Chondrocyte (in vitro differentiated cells): ENCODE results near the gene STON2. TPM values are rescaled to one million over a fixed set of nuclear protein-coding genes. Genes with fewer than 3 reads are reported as not detected.

Source experiments
- DNase-seq: peaks from one replicate; pipeline ENCODE4 v3.0.0; 2021; ENCODE audit warnings: mixed read lengths, low spot score
- H3K27ac Mint-ChIP-seq: one replicate; pipeline ENCODE4 v1.8.0; 2021; ENCODE audit warnings: mild to moderate bottlenecking, moderate library complexity, mixed read lengths; ENCODE audit not compliant: unreplicated experiment
- H3K27me3 Mint-ChIP-seq: 2 replicates; pipeline ENCODE4 v1.8.0; 2021; ENCODE audit warnings: low read depth, mixed read lengths
- H3K36me3 Mint-ChIP-seq: 2 replicates; pipeline ENCODE4 v1.8.0; 2021; ENCODE audit warnings: low read depth, mixed read lengths
- H3K4me1 Mint-ChIP-seq: 2 replicates; pipeline ENCODE4 v1.8.0; 2021; ENCODE audit warnings: low read depth, mild to moderate bottlenecking, mixed read lengths
- H3K4me3 Mint-ChIP-seq: one replicate; pipeline ENCODE4 v1.8.0; 2021; ENCODE audit warnings: mild to moderate bottlenecking, moderate library complexity, mixed read lengths; ENCODE audit not compliant: unreplicated experiment
- H3K9me3 Mint-ChIP-seq: 2 replicates; pipeline ENCODE4 v1.8.0; 2021; ENCODE audit warnings: low read depth, mixed read lengths
- total RNA-seq: library from RNA; stranded (reverse); gene quantifications from 3 replicates; pipeline ENCODE4 v1.2.1, GENCODE V29; 2021
- TF ChIP-seq, protein P1 (sequence below): fragments of 200-600 bp; sonication (generic); IDR thresholded peaks from 2 replicates; pipeline ENCODE4 v1.5.0; 2021; ENCODE audit warnings: antibody characterized with exemption, mild to moderate bottlenecking, moderate library complexity

The STON2 gene
- total RNA-seq, 1 donor from 2014 or later = not detected

DNA sequence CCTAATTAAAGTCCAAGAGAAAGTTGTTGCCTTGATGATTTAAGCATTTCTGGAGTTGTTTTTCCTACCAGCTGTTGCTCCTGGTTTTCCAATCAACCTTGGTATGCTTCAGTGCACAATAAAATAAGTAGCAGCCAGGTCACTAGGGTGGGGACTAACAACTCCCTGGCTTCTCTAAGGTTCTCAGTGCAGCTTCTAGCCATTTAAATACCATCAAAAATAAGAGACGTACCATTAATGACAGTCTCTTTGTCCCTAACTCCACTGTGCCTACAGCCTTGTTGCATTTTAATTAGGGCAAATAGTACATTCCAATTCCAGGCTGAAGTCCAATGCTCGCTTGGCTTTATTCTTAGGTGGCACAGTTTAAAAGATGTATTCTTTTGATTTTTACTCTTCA is 11.8 kb downstream of the STON2 start:
- no peaks in the 10 kb centered on the region for H3K36me3 Mint-ChIP-seq
- TF ChIP-seq, protein P1, sequence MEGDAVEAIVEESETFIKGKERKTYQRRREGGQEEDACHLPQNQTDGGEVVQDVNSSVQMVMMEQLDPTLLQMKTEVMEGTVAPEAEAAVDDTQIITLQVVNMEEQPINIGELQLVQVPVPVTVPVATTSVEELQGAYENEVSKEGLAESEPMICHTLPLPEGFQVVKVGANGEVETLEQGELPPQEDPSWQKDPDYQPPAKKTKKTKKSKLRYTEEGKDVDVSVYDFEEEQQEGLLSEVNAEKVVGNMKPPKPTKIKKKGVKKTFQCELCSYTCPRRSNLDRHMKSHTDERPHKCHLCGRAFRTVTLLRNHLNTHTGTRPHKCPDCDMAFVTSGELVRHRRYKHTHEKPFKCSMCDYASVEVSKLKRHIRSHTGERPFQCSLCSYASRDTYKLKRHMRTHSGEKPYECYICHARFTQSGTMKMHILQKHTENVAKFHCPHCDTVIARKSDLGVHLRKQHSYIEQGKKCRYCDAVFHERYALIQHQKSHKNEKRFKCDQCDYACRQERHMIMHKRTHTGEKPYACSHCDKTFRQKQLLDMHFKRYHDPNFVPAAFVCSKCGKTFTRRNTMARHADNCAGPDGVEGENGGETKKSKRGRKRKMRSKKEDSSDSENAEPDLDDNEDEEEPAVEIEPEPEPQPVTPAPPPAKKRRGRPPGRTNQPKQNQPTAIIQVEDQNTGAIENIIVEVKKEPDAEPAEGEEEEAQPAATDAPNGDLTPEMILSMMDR = no peak
- peaks cover 4% of the 10 kb centered on the region for H3K9me3 Mint-ChIP-seq
- H3K27ac Mint-ChIP-seq = no peak overlapping the region
- no peak for DNase-seq
- H3K27me3 Mint-ChIP-seq = peaks cover 10% of the 10 kb centered on the region
- H3K4me1 Mint-ChIP-seq = no peaks in the 10 kb centered on the region
- no peak overlapping the region for H3K4me3 Mint-ChIP-seq

DNA sequence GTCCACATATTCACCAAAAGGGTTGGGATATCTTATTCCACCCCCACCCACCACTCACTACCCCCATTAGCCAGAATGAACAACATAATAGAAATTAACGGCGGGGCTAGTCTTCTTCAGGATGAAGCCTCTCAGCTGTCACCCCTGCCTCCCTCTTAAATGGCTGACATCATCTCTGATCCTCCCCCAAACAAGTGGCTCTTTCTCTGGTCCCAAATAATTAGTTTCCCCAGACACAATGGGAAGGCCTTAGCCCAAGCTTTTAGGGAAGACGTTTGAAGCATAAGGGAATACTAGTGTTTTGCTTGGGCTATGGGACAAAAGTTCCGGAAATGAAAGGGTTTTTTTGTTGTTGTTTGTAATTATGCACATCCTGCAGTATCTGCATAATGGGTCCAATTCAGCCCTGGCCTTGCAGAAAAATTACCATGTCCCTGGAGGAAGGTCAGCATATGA is 13.8 kb downstream of the STON2 start:
- Mint-ChIP-seq H3K4me1 (no peaks in the 10 kb centered on the region), H3K36me3 (no peaks in the 10 kb centered on the region), H3K27ac (no peak overlapping the region), H3K9me3 (peaks cover 4% of the 10 kb centered on the region), H3K27me3 (peaks cover 12% of the 10 kb centered on the region), H3K4me3 (no peak overlapping the region)
- TF ChIP-seq, protein P1 = no peak
- no peak for DNase-seq

- peaks cover 12% of the 10 kb centered on the region for H3K27me3 Mint-ChIP-seq
- H3K27ac Mint-ChIP-seq = no peak overlapping the region
- TF ChIP-seq, protein P1 = no peak
- H3K4me3 Mint-ChIP-seq = no peak overlapping the region
- no peaks in the 10 kb centered on the region for H3K4me1 Mint-ChIP-seq
- no peaks in the 10 kb centered on the region for H3K36me3 Mint-ChIP-seq
- DNase-seq = no peak
- H3K9me3 Mint-ChIP-seq = peaks cover 4% of the 10 kb centered on the region
These were observed 14.2 kb downstream of the STON2 start for GRCh38 chr14:81385886-81386285.

GRCh38 chr14:81385419-81385818 is 14.7 kb downstream of the STON2 start:
- no peak overlapping the region for H3K4me3 Mint-ChIP-seq
- TF ChIP-seq, protein P1 = no peak
- H3K36me3 Mint-ChIP-seq = no peaks in the 10 kb centered on the region
- no peak overlapping the region for H3K27ac Mint-ChIP-seq
- H3K4me1 Mint-ChIP-seq = no peaks in the 10 kb centered on the region
- no peak for DNase-seq
- H3K9me3 Mint-ChIP-seq = peaks cover 6% of the 10 kb centered on the region
- H3K27me3 Mint-ChIP-seq = peaks cover 12% of the 10 kb centered on the region

- H3K27ac Mint-ChIP-seq = no peak overlapping the region
- H3K36me3 Mint-ChIP-seq = no peaks in the 10 kb centered on the region
- peaks cover 9% of the 10 kb centered on the region for H3K9me3 Mint-ChIP-seq
- H3K27me3 Mint-ChIP-seq = peaks cover 12% of the 10 kb centered on the region
- no peak overlapping the region for H3K4me3 Mint-ChIP-seq
- DNase-seq = no peak
- TF ChIP-seq, protein P1 = no peak
- no peaks in the 10 kb centered on the region for H3K4me1 Mint-ChIP-seq
These were observed 15.2 kb downstream of the STON2 start for GRCh38 chr14:81384900-81385299.
